ENCODE results near the gene SMOC2.

- no peak for TF ChIP-seq POLR2AphosphoS5 (IDR thresholded peaks at IDR 0.05)
- no peak for TF ChIP-seq POLR2A (IDR thresholded peaks at IDR 0.05; ENCODE audit: low read depth)
These were observed 44.8 kb downstream of the SMOC2 start for GRCh38 chr6:168485818-168486217.
